Tibial nerve (tissue), 4 donors: ENCODE measurements around the gene PVALEF. TPM values are rescaled to one million over a fixed set of nuclear protein-coding genes. Genes with fewer than 3 reads are reported as not detected.

ENCODE experiments used
- DNase-seq, 2 donors: peaks; one replicate each; pipeline ENCODE4 v3.0.0-alpha.2; 2019; ENCODE audit warnings: low spot score in 2 of 2
- H3K27ac ChIP-seq, 4 donors: fragments of 200-600 bp; sonication (generic) in 3 of 4; one replicate each; pipeline ENCODE4 v1.5.1; 2017 to 2019; ENCODE audit warnings: mild to moderate bottlenecking in 1 of 4
- H3K27me3 ChIP-seq, 2 donors: fragments of 200-600 bp; sonication (generic) in 1 of 2; one replicate each; pipeline versions ENCODE4 v1.5.1 to v1.6.0; 2017 to 2019
- H3K36me3 ChIP-seq, 3 donors: fragments of 200-600 bp; sonication (generic); one replicate each; pipeline ENCODE4 v1.5.1; 2018 to 2019
- H3K4me1 ChIP-seq, 4 donors: fragments of 200-600 bp; sonication (generic) in 3 of 4; one replicate each; pipeline ENCODE4 v1.5.1; 2017 to 2019
- H3K4me3 ChIP-seq, 4 donors: fragments of 200-600 bp; sonication (generic) in 3 of 4; one replicate each; pipeline ENCODE4 v1.5.1; 2017 to 2019; ENCODE audit warnings: mild to moderate bottlenecking in 1 of 4, moderate library complexity in 1 of 4
- H3K9me3 ChIP-seq, 4 donors: fragments of 200-600 bp; sonication (generic) in 3 of 4; one replicate each; pipeline ENCODE4 v1.5.1; 2017 to 2019
- CTCF ChIP-seq, 5 experiments: fragments of 200-600 bp in 3 of 5; fragments of 450-650 bp in 2 of 5; sonication (generic) in 3 of 5; IDR thresholded peaks; one replicate each; pipeline ENCODE4 v1.5.1; 2016 to 2019; ENCODE audit warnings: antibody characterized with exemption in 5 of 5, mild to moderate bottlenecking in 3 of 5, moderate library complexity in 2 of 5
- EP300 ChIP-seq, 2 donors: sonication (generic); formaldehyde crosslinking; IDR thresholded peaks; one replicate each; pipeline ENCODE4 v1.6.1; 2017; ENCODE audit warnings: antibody characterized with exemption in 2 of 2, mild to moderate bottlenecking in 1 of 2
- POLR2A ChIP-seq, 2 donors: fragments of 450-650 bp; IDR thresholded peaks; one replicate each; pipeline ENCODE4 v1.6.1; 2017; ENCODE audit warnings: antibody characterized with exemption in 2 of 2, mild to moderate bottlenecking in 2 of 2, moderate library complexity in 2 of 2
- WGBS, 2 donors: methylation state at CpG; one replicate each; pipeline ENCODE4 v1.1.5; 2018; 5-methylcytosine and 5-hydroxymethylcytosine counted together
- total RNA-seq, 4 donors: library from RNA; depleted of rRNA; stranded (reverse); fragments of >200 nt; gene quantifications; one replicate each; pipeline ENCODE4 v1.1.0, GENCODE V29; 2016

Gene PVALEF
- total RNA-seq, 4 donors from 2014 or later, result not detected

DNA sequence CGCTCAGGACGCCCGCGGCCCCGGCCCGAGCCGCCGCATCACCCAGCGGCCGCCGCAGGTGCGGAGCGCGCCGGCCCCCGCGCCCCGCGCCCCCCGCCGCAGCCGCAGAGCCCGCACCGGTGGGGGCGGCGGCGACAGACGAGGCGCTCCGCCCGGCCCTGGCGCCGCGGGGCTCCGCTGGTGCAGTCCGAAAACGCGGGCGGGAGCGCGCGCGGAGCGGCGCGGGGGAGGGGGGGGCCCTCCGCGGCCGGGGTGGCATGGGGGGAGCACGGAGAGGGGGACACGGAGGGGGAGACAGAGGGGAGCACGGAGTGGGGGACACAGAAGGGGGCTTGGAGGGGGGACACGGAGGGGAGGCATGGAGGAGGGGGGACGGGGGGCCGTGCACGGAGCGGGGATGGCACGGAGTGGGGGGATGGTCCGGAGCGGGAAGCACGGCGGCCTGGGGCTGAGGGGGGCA is 756 bp downstream of the PVALEF start, which contains the start of gene AATK:
Gene AATK (minus strand): TSS at position 189 of the 460 bp plus-strand sequence. CDS start 229 bp downstream, outside the sequence.
- H3K27me3 ChIP-seq, result peaks cover 0 to 9% of the 10 kb centered on the region in 2 donors
- peak within 1 kb of the TSS; percentile 43 to 90 (median 78) for H3K27ac ChIP-seq
- no peaks in the 10 kb centered on the region for H3K9me3 ChIP-seq
- WGBS, 2 donors, result no CpG with 5 or more reads among the region's 62 CpGs
- H3K4me3 ChIP-seq, result peak within 1 kb of the TSS; percentile 37 to 61 (median 50)
- no peaks in the 10 kb centered on the region for H3K36me3 ChIP-seq
- TF ChIP-seq POLR2A (IDR thresholded peaks at IDR 0.05) (no peak), EP300 (IDR thresholded peaks at IDR 0.05) (no peak), CTCF (IDR thresholded peaks at IDR 0.05) (no peak)
- H3K4me1 ChIP-seq, result peaks cover 0 to 30% (median 3%) of the 10 kb centered on the region in 4 donors
- DNase-seq, result no peak

GRCh38 chr17:81167194-81167524 is 1.9 kb downstream of the PVALEF start:
- Histone ChIP-seq H3K27ac (no peak overlapping the region), H3K36me3 (no peaks in the 10 kb centered on the region), H3K27me3 (peaks cover 0 to 9% of the 10 kb centered on the region in 2 donors), H3K4me1 (peaks cover 0 to 34% (median 3%) of the 10 kb centered on the region in 4 donors), H3K9me3 (no peaks in the 10 kb centered on the region), H3K4me3 (no peak overlapping the region)
- DNase-seq, result no peak
- WGBS, 2 donors, result 98% methylated on average over 4 of the region's 4 CpGs
- TF ChIP-seq CTCF (IDR thresholded peaks at IDR 0.05), result no peak
- TF ChIP-seq POLR2A (IDR thresholded peaks at IDR 0.05), result no peak
- no peak for TF ChIP-seq EP300 (IDR thresholded peaks at IDR 0.05)

- Histone ChIP-seq H3K4me3 (no peak overlapping the region), H3K9me3 (no peaks in the 10 kb centered on the region), H3K36me3 (no peaks in the 10 kb centered on the region), H3K27ac (no peak overlapping the region), H3K4me1 (peaks cover 0 to 35% (median 3%) of the 10 kb centered on the region in 4 donors), H3K27me3 (peaks cover 0 to 9% of the 10 kb centered on the region in 2 donors)
- WGBS, 2 donors, result 89 to 93% methylated on average over 3 to 7 of the region's 7 CpGs
- no peak for DNase-seq
- TF ChIP-seq CTCF (IDR thresholded peaks at IDR 0.05), result no peak
- no peak for TF ChIP-seq EP300 (IDR thresholded peaks at IDR 0.05)
- no peak for TF ChIP-seq POLR2A (IDR thresholded peaks at IDR 0.05)
Measured at GRCh38 chr17:81167638-81168037, 2.3 kb downstream of the PVALEF start.

DNA sequence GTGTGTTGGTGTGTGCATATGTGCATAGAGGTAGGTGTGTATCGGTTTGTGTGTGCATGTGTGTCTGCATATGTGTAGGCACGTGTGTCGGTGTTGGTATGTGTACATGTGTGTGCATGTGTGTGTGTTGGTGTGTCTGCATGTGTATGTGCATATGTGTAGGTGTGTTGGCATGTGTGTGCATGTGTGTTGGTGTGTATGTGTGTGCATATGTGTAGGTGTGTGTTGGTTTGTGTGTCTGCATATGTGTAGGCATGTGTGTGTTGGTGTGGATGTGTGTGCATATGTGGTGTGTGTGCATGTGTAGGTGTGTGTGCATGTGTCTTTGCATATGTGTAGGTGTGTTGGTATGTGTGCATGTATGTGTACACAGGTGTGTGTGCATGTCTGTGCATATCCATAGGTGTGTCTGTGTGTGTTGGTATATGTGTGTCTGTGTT is 4.6 kb downstream of the PVALEF start:
- Histone ChIP-seq H3K4me3 (no peak overlapping the region), H3K4me1 (peaks cover 0 to 19% (median 3%) of the 10 kb centered on the region in 4 donors), H3K9me3 (no peaks in the 10 kb centered on the region), H3K36me3 (no peaks in the 10 kb centered on the region), H3K27me3 (peaks cover 0 to 9% of the 10 kb centered on the region in 2 donors), H3K27ac (no peak overlapping the region)
- DNase-seq, result no peak
- TF ChIP-seq CTCF (IDR thresholded peaks at IDR 0.05) (no peak), POLR2A (IDR thresholded peaks at IDR 0.05) (no peak), EP300 (IDR thresholded peaks at IDR 0.05) (no peak)
- WGBS, 2 donors, result 94 to 95% methylated on average over 3 of the region's 3 CpGs

DNA sequence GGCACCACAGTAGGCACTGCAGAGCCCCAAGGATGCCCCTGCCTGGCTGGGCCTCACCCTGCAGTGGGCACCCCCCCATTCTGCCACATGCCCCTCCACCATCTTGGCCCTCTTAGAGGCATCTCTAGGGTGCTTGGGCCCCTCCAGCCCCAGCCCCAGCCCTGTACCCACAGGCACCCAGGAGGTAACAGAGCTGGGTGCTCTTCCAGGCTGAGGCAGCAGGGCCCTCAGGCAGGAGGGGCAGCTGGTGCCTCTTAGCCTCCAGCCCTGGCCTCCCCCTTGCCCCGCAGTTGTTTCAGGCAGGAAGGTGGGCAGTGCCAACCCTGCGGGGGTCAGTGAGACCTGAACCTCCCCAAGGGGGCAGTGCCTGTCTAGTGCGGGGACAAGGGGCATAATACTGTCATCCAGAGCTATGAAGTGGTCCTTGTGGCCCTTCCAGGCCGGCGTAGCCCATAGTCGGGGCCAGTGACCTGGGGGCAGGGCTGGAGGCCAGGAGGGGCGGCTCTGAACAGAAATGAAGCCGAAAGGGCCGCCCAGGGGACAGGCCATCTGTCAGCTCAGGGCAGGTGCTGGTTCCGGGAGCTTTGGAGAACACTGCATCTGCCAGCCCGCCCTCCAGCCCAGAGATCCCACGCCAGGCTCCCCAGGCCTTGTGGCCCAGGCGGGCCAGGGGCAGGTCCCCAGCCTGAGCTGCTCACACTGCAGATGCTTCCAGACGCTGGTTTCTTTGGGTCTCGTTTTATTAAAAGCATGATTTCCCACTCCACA is 5.6 kb downstream of the PVALEF start:
- WGBS, 2 donors, result 76 to 78% methylated on average over 13 of the region's 15 CpGs
- TF ChIP-seq CTCF (IDR thresholded peaks at IDR 0.05) (no peak), POLR2A (IDR thresholded peaks at IDR 0.05) (no peak), EP300 (IDR thresholded peaks at IDR 0.05) (no peak)
- Histone ChIP-seq H3K36me3 (no peaks in the 10 kb centered on the region), H3K27ac (no peak overlapping the region), H3K4me3 (no peak overlapping the region), H3K4me1 (peaks cover 0 to 9% (median 0%) of the 10 kb centered on the region in 4 donors), H3K9me3 (peaks cover 0 to 9% (median 0%) of the 10 kb centered on the region in 4 donors), H3K27me3 (peaks cover 0 to 5% of the 10 kb centered on the region in 2 donors)
- no peak for DNase-seq
